Gastroesophageal sphincter (tissue), 4 donors: ENCODE measurements around the gene FCF1. TPM values are rescaled to one million over a fixed set of nuclear protein-coding genes. Genes with fewer than 3 reads are reported as not detected.
A peak's percentile ranks its signal among the peaks of the same experiment; 100 is the strongest.

ENCODE experiments used
- ATAC-seq: fragments of 150-250 bp; one replicate; pipeline ENCODE4 v1.9.1; 2016; ENCODE audit warnings: mild to moderate bottlenecking, moderate library complexity
- H3K27ac ChIP-seq, 4 donors: fragments of 200-600 bp; sonication (generic) in 3 of 4; 1 replicate in 3 of 4; 2 replicates in 1 of 4; pipeline ENCODE4 v1.5.1; 2016 to 2019
- H3K27me3 ChIP-seq: fragments of 200-600 bp; sonication (generic); one replicate; pipeline ENCODE4 v1.5.1; 2019
- H3K36me3 ChIP-seq, 2 donors: fragments of 200-600 bp; sonication (generic); one replicate each; pipeline ENCODE4 v1.5.1; 2019; ENCODE audit warnings: control low read depth in 1 of 2
- H3K4me1 ChIP-seq, 3 donors: fragments of 200-600 bp; sonication (generic); 1 replicate in 2 of 3; 2 replicates in 1 of 3; pipeline ENCODE4 v1.5.1; 2016 to 2019; ENCODE audit warnings: control low read depth in 2 of 3
- H3K4me3 ChIP-seq, 2 donors: fragments of 200-600 bp; sonication (generic); one replicate each; pipeline ENCODE4 v1.5.1; 2019; ENCODE audit warnings: mild to moderate bottlenecking in 1 of 2, moderate library complexity in 1 of 2
- H3K9me3 ChIP-seq, 3 donors: fragments of 200-600 bp; sonication (generic); one replicate each; pipeline ENCODE4 v1.5.1; 2017 to 2019; ENCODE audit warnings: control low read depth in 2 of 3
- EP300 ChIP-seq: sonication (generic); formaldehyde crosslinking; IDR thresholded peaks from one replicate; pipeline ENCODE4 v1.6.1; 2017; ENCODE audit warnings: antibody characterized with exemption, mild to moderate bottlenecking
- POLR2A ChIP-seq, 2 donors: fragments of 450-650 bp; IDR thresholded peaks; one replicate each; pipeline ENCODE4 v1.6.1; 2017; ENCODE audit warnings: antibody characterized with exemption in 2 of 2, mild to moderate bottlenecking in 2 of 2, moderate library complexity in 1 of 2
- POLR2AphosphoS5 ChIP-seq: sonication (generic); formaldehyde crosslinking; IDR thresholded peaks from one replicate; pipeline ENCODE4 v1.6.1; 2017; ENCODE audit warnings: antibody characterized with exemption
- WGBS, 2 donors: methylation state at CpG; one replicate each; pipeline ENCODE4 v1.1.5; 2018; ENCODE audit warnings: low coverage in 1 of 2; 5-methylcytosine and 5-hydroxymethylcytosine counted together
- small RNA-seq, 4 donors: library from RNA; depleted of rRNA; stranded (forward); fragments of <200 nt; gene quantifications; one replicate each; pipeline ENCODE3, GENCODE V24; 2016
- total RNA-seq, 4 donors: library from RNA; depleted of rRNA; stranded (reverse); fragments of >200 nt; gene quantifications; one replicate each; pipeline ENCODE4 v1.1.0, GENCODE V29; 2016
- TF ChIP-seq, protein P1 (sequence below), 4 experiments: fragments of 200-600 bp in 2 of 4; fragments of 450-650 bp in 2 of 4; sonication (generic) in 1 of 4; IDR thresholded peaks; one replicate each; pipeline ENCODE4 v1.5.1; 2017 to 2019; ENCODE audit warnings: antibody characterized with exemption in 4 of 4, mild to moderate bottlenecking in 2 of 4, moderate library complexity in 2 of 4

The FCF1 gene
- total RNA-seq, 4 donors from 2014 or later = 26.1 to 42.3 (median 31.6) TPM

- Histone ChIP-seq H3K4me3 (no peak overlapping the region), H3K9me3 (no peaks in the 10 kb centered on the region), H3K27ac (no peak overlapping the region), H3K4me1 (peaks cover 0 to 23% (median 0%) of the 10 kb centered on the region in 3 donors), H3K27me3 (no peaks in the 10 kb centered on the region), H3K36me3 (peaks cover 0 to 6% of the 10 kb centered on the region in 2 donors)
- ATAC-seq = no peak
- TF ChIP-seq EP300 = no peak
- TF ChIP-seq POLR2A (IDR thresholded peaks at IDR 0.05) = no peak
- TF ChIP-seq, protein P1, sequence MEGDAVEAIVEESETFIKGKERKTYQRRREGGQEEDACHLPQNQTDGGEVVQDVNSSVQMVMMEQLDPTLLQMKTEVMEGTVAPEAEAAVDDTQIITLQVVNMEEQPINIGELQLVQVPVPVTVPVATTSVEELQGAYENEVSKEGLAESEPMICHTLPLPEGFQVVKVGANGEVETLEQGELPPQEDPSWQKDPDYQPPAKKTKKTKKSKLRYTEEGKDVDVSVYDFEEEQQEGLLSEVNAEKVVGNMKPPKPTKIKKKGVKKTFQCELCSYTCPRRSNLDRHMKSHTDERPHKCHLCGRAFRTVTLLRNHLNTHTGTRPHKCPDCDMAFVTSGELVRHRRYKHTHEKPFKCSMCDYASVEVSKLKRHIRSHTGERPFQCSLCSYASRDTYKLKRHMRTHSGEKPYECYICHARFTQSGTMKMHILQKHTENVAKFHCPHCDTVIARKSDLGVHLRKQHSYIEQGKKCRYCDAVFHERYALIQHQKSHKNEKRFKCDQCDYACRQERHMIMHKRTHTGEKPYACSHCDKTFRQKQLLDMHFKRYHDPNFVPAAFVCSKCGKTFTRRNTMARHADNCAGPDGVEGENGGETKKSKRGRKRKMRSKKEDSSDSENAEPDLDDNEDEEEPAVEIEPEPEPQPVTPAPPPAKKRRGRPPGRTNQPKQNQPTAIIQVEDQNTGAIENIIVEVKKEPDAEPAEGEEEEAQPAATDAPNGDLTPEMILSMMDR (IDR thresholded peaks at IDR 0.05) = no peak
- TF ChIP-seq POLR2AphosphoS5 = no peak
- 73 to 87% methylated on average over 5 of the region's 5 CpGs for WGBS, 2 donors
These were observed 58.5 kb downstream of the FCF1 start for GRCh38 chr14:74771399-74771798.

DNA sequence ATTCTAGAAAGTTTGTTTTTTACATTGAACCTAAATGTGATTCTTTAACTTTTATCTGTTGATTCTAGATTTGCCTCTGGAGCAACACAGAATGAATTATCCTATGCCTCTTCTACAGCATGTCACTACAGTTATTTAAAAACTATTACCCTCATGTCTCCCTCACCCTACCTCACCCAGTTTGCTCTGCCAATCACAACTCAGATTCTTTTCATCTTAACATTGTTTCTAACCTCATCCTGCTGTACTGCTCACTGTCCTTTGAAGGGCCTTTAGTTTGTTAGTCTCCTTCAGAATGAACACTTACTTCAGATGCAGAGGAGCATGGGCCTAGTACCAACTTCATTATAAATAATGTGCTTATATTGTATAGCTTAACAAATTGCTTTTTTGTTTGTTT lies 71.7 kb downstream of the FCF1 start:
- Histone ChIP-seq H3K27ac (no peak overlapping the region), H3K36me3 (peaks cover 3 to 90% of the 10 kb centered on the region in 2 donors), H3K4me1 (peaks cover 0 to 10% (median 0%) of the 10 kb centered on the region in 3 donors), H3K4me3 (no peak overlapping the region), H3K27me3 (no peaks in the 10 kb centered on the region), H3K9me3 (no peaks in the 10 kb centered on the region)
- no peak for ATAC-seq
- TF ChIP-seq EP300 = no peak
- no peak for TF ChIP-seq POLR2A (IDR thresholded peaks at IDR 0.05)
- TF ChIP-seq, protein P1 (IDR thresholded peaks at IDR 0.05) = no peak
- no peak for TF ChIP-seq POLR2AphosphoS5

- Histone ChIP-seq H3K9me3 (no peaks in the 10 kb centered on the region), H3K27me3 (no peaks in the 10 kb centered on the region), H3K4me1 (peaks cover 0 to 10% (median 0%) of the 10 kb centered on the region in 3 donors), H3K27ac (no peak overlapping the region), H3K36me3 (peaks cover 3 to 85% of the 10 kb centered on the region in 2 donors), H3K4me3 (no peak overlapping the region)
- TF ChIP-seq POLR2A (IDR thresholded peaks at IDR 0.05) (no peak), POLR2AphosphoS5 (no peak), EP300 (no peak)
- TF ChIP-seq, protein P1 (IDR thresholded peaks at IDR 0.05) = no peak
- WGBS, 2 donors = 30 to 36% methylated on average over 1 of the region's 1 CpG
- ATAC-seq = no peak
These were observed 72.2 kb downstream of the FCF1 start for GRCh38 chr14:74785056-74785613.

- no peak for ATAC-seq
- peaks cover 0 to 68% of the 10 kb centered on the region in 2 donors for H3K36me3 ChIP-seq
These were observed 73.9 kb downstream of the FCF1 start for GRCh38 chr14:74786796-74787315.

More at GRCh38 chr14:74786796-74787315, 73.9 kb downstream of the FCF1 start:
- Histone ChIP-seq H3K27me3 (no peaks in the 10 kb centered on the region), H3K4me3 (no peak overlapping the region), H3K9me3 (no peaks in the 10 kb centered on the region), H3K27ac (no peak overlapping the region), H3K4me1 (peaks cover 0 to 10% (median 0%) of the 10 kb centered on the region in 3 donors)
- no peak for TF ChIP-seq POLR2AphosphoS5
- TF ChIP-seq, protein P1 (IDR thresholded peaks at IDR 0.05) = peak in 1 of 4 experiments; percentile 5
- 88 to 94% methylated on average over 1 to 2 of the region's 2 CpGs for WGBS, 2 donors

Small RNA genes lying within 50 kb of the gene (small RNA-seq; reads per million reads assigned to genes)
- 0 reads per million in 4 donors for gene RF00409

Other genes starting within 250 kb of the FCF1 start
- 100 to 1,000 TPM in 3 of 4 donors, 10 to 100 TPM in 1; 81.9 to 302 (median 227) TPM for gene NPC2, start 219.8 kb upstream of the FCF1 start, total RNA-seq
- gene ISCA2, start 219.4 kb upstream of the FCF1 start, total RNA-seq = 10 to 100 TPM; 10.6 to 16.3 (median 10.9) TPM
- 100 to 1,000 TPM in 1 of 4 donors, 10 to 100 TPM in 3; 45.9 to 158 (median 88.4) TPM for gene LTBP2, start 100.9 kb upstream of the FCF1 start, total RNA-seq
- gene AREL1, start 64 bp upstream of the FCF1 start, total RNA-seq = 10 to 100 TPM; 14.3 to 39.9 (median 19.9) TPM
- gene YLPM1, start 50.2 kb downstream of the FCF1 start, total RNA-seq = 10 to 100 TPM; 23.3 to 54.8 (median 44.7) TPM
- under 1 TPM in 1 of 4 donors, not detected in 3; 0.08 TPM for gene PROX2, start 163.0 kb downstream of the FCF1 start, total RNA-seq
- gene DLST, start 168.8 kb downstream of the FCF1 start, total RNA-seq = 10 to 100 TPM; 79.3 to 98.7 (median 87.8) TPM
- 10 to 100 TPM in 1 of 4 donors, 1 to 10 TPM in 3; 4.0 to 10.2 (median 8.2) TPM for gene RPS6KL1, start 210.1 kb downstream of the FCF1 start, total RNA-seq
- 10 to 100 TPM; 11.2 to 21.0 (median 16.5) TPM for gene PGF, start 242.5 kb downstream of the FCF1 start, total RNA-seq